Sigmoid colon (tissue), 4 donors: Measurements from ENCODE around the gene C14orf93.
"Not testable (repeated sequence)": the region's sequence is repeated elsewhere in the genome, so short reads cannot be mapped to it uniquely, and the experiment has no call there.

Experiments
- EP300 ChIP-seq, 4 donors: sonication (generic); formaldehyde crosslinking; IDR thresholded peaks; one replicate each; pipeline ENCODE4 v1.6.1; 2017; ENCODE audit warnings: antibody characterized with exemption in 4 of 4
- POLR2A ChIP-seq, 2 donors: fragments of 450-650 bp; IDR thresholded peaks; one replicate each; pipeline ENCODE4 v1.6.1; 2016; ENCODE audit warnings: antibody characterized with exemption in 2 of 2, mild to moderate bottlenecking in 2 of 2, moderate library complexity in 2 of 2
- POLR2AphosphoS5 ChIP-seq, 4 donors: sonication (generic); formaldehyde crosslinking; IDR thresholded peaks; one replicate each; pipeline ENCODE4 v1.6.1; 2017; ENCODE audit warnings: antibody characterized with exemption in 4 of 4
- TF ChIP-seq, protein P1 (sequence below), 4 experiments: fragments of 450-650 bp in 3 of 4; fragments of 200-600 bp in 1 of 4; IDR thresholded peaks; one replicate each; pipeline ENCODE4 v1.5.1; 2016 to 2019; ENCODE audit warnings: antibody characterized with exemption in 4 of 4, mild to moderate bottlenecking in 3 of 4, moderate library complexity in 2 of 4

DNA sequence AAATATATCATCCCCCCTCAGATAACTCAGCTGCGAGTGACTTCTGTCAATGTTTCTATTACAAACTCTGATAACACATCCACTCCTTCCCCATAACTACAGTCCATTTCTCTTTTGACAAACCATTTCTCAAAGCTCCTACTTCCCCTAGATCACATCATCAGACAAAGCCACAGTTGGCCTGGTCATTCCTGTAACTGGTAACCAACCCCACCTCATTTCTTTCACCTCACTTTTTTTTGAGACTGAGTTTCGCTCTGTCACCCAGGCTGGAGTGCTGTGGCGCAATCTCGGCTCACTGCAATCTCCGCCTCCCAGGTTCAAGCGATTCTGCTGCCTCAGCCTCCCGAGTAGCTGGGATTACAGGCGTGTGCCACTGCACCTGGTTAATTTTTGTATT lies 58.1 kb downstream of the C14orf93 start:
- not testable (repeated sequence) for TF ChIP-seq POLR2A, EP300, POLR2AphosphoS5 (IDR thresholded peaks at IDR 0.05)
- TF ChIP-seq, protein P1, sequence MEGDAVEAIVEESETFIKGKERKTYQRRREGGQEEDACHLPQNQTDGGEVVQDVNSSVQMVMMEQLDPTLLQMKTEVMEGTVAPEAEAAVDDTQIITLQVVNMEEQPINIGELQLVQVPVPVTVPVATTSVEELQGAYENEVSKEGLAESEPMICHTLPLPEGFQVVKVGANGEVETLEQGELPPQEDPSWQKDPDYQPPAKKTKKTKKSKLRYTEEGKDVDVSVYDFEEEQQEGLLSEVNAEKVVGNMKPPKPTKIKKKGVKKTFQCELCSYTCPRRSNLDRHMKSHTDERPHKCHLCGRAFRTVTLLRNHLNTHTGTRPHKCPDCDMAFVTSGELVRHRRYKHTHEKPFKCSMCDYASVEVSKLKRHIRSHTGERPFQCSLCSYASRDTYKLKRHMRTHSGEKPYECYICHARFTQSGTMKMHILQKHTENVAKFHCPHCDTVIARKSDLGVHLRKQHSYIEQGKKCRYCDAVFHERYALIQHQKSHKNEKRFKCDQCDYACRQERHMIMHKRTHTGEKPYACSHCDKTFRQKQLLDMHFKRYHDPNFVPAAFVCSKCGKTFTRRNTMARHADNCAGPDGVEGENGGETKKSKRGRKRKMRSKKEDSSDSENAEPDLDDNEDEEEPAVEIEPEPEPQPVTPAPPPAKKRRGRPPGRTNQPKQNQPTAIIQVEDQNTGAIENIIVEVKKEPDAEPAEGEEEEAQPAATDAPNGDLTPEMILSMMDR (IDR thresholded peaks at IDR 0.05) = not testable (repeated sequence)
